HepG2 (cell line): ENCODE measurements around the gene NFKBIA. TPM values are rescaled to one million over a fixed set of nuclear protein-coding genes. Genes with fewer than 3 reads are reported as not detected.

ENCODE experiments used
- ARHGAP35 ChIP-seq: sonication (generic); formaldehyde crosslinking; IDR thresholded peaks from 2 replicates; pipeline ENCODE4 v1.9.0; 2022; ENCODE audit warnings: mild to moderate bottlenecking, inconsistent platforms, moderate library complexity, missing genetic modification reagents, borderline replicate concordance
- ASH2L ChIP-seq: fragments of 300-600, 200-600 bp; sonication (generic); IDR thresholded peaks from 2 replicates; pipeline ENCODE4 v1.7.0; 2017; ENCODE audit warnings: low read depth, mild to moderate bottlenecking, moderate library complexity, mixed read lengths, low read length; ENCODE audit not compliant: insufficient read length
- BCL6 ChIP-seq: IDR thresholded peaks from 2 replicates; pipeline ENCODE4 v1.6.1; 2016; ENCODE audit warnings: missing genetic modification reagents, missing compliant biosample characterization
- CENPX ChIP-seq: sonication (generic); formaldehyde crosslinking; IDR thresholded peaks from 2 replicates; pipeline ENCODE4 v1.9.0; 2021; ENCODE audit warnings: mild to moderate bottlenecking, missing genetic modification reagents, moderate library complexity
- EZH2 ChIP-seq: conservative IDR thresholded peaks from 2 replicates; pipeline ENCODE4 v1.6.1; 2012; ENCODE audit warnings: mild to moderate bottlenecking, low read depth, low read length, moderate library complexity
- FIP1L1 ChIP-seq: fragments of 200-400 bp; formaldehyde crosslinking; IDR thresholded peaks from 2 replicates; pipeline ENCODE4 v1.6.1; 2018; ENCODE audit warnings: low read depth, mild to moderate bottlenecking, low read length, moderate library complexity, borderline replicate concordance; ENCODE audit not compliant: insufficient read depth
- KMT2B ChIP-seq: IDR thresholded peaks from 2 replicates; pipeline ENCODE4 v1.6.1; 2016; ENCODE audit warnings: missing genetic modification reagents, missing compliant biosample characterization
- NFIB ChIP-seq: sonication (generic); formaldehyde crosslinking; IDR thresholded peaks from 2 replicates; pipeline ENCODE4 v1.9.0; 2021; ENCODE audit warnings: missing genetic modification reagents, mild to moderate bottlenecking, borderline replicate concordance
- NFYC ChIP-seq: IDR thresholded peaks from 2 replicates; pipeline ENCODE4 v1.6.1; 2016; ENCODE audit warnings: missing genetic modification reagents, missing compliant biosample characterization
- RAD51 ChIP-seq: fragments of 450-650 bp; IDR thresholded peaks from 2 replicates; pipeline ENCODE4 v1.6.1; 2016; ENCODE audit warnings: borderline replicate concordance
- SMARCE1 ChIP-seq: fragments of 450-650 bp; IDR thresholded peaks from 2 replicates; pipeline ENCODE4 v1.6.1; 2017; ENCODE audit warnings: borderline replicate concordance
- SMC3 ChIP-seq: IDR thresholded peaks from 2 replicates; pipeline ENCODE4 v1.6.1; 2011; ENCODE audit warnings: low read length, improper control_type of control experiment
- ZBTB38 ChIP-seq: sonication (generic); formaldehyde crosslinking; IDR thresholded peaks from 2 replicates; pipeline ENCODE4 v1.5.1; 2020; ENCODE audit warnings: mild to moderate bottlenecking, missing genetic modification reagents
- ZMYM3 ChIP-seq: sonication (generic); formaldehyde crosslinking; IDR thresholded peaks from 2 replicates; pipeline ENCODE4 v1.5.1; 2020; ENCODE audit warnings: mild to moderate bottlenecking, missing genetic modification reagents
- ZNF124 ChIP-seq: sonication (generic); formaldehyde crosslinking; IDR thresholded peaks from 2 replicates; pipeline ENCODE4 v1.4.0; 2020; ENCODE audit warnings: missing genetic modification reagents
- ZNF543 ChIP-seq: sonication (generic); formaldehyde crosslinking; IDR thresholded peaks from 2 replicates; pipeline ENCODE4 v1.4.0; 2020; ENCODE audit warnings: mild to moderate bottlenecking, missing genetic modification reagents
- ZNF572 ChIP-seq: sonication (generic); formaldehyde crosslinking; IDR thresholded peaks from 2 replicates; pipeline ENCODE4 v1.5.1; 2020; ENCODE audit warnings: mild to moderate bottlenecking, missing genetic modification reagents
- ZNF724P ChIP-seq: sonication (generic); formaldehyde crosslinking; IDR thresholded peaks from 2 replicates; pipeline ENCODE4 v1.8.0; 2022; ENCODE audit warnings: missing genetic modification reagents, borderline replicate concordance
- polyA plus RNA-seq, 8 experiments: library from polyadenylated mRNA; depleted of rRNA in 3 of 8; stranded (reverse) in 7 of 8; unstranded in 1 of 8; fragments of >200 nt; fragmentation: Illumina TruSeq in 4 of 8; extraction: Trizol in 4 of 8; gene quantifications; 2 replicates each; pipeline versions ENCODE4 v1.2.1 to v1.2.3, GENCODE V29; 2011 to 2016; ENCODE audit warnings: low read depth in 4 of 8, missing spikeins in 1 of 8, mixed read lengths in 1 of 8; ENCODE audit not compliant: insufficient read depth in 1 of 8
- total RNA-seq, 5 experiments: library from RNA; depleted of rRNA; stranded (reverse); fragments of >200 nt; fragmentation: Illumina TruSeq; extraction: Trizol; gene quantifications; 2 replicates each; pipeline ENCODE4 v1.2.3, GENCODE V29; 2016; ENCODE audit warnings: low read depth in 1 of 5
- TF ChIP-seq, protein P1 (sequence below): sonication (generic); formaldehyde crosslinking; IDR thresholded peaks from 2 replicates; pipeline ENCODE4 v1.5.0; 2020; ENCODE audit warnings: mild to moderate bottlenecking, missing genetic modification reagents
- TF ChIP-seq, protein P2 (sequence below): IDR thresholded peaks from 2 replicates; pipeline ENCODE4 v1.6.1; 2018; ENCODE audit warnings: missing genetic modification reagents, mild to moderate bottlenecking, missing compliant biosample characterization
- TF ChIP-seq, protein P3 (sequence below): sonication (generic); formaldehyde crosslinking; IDR thresholded peaks from 2 replicates; pipeline ENCODE4 v1.4.0; 2020; ENCODE audit warnings: missing genetic modification reagents
- TF ChIP-seq, protein P4 (sequence below), 2 experiments: sonication (generic) in 1 of 2; formaldehyde crosslinking in 1 of 2; IDR thresholded peaks; 2 replicates each; pipeline versions ENCODE4 v1.4.0 to v1.6.1; 2016 to 2020; ENCODE audit warnings: borderline replicate concordance in 1 of 2, low read depth in 1 of 2, mild to moderate bottlenecking in 1 of 2, missing genetic modification reagents in 1 of 2

NFKBIA gene
- total and polyA plus RNA-seq, 2 of the 13 experiments (the other 11 are each of a cell fraction or from before 2014, with no cell fraction given): 197 to 319 TPM

DNA sequence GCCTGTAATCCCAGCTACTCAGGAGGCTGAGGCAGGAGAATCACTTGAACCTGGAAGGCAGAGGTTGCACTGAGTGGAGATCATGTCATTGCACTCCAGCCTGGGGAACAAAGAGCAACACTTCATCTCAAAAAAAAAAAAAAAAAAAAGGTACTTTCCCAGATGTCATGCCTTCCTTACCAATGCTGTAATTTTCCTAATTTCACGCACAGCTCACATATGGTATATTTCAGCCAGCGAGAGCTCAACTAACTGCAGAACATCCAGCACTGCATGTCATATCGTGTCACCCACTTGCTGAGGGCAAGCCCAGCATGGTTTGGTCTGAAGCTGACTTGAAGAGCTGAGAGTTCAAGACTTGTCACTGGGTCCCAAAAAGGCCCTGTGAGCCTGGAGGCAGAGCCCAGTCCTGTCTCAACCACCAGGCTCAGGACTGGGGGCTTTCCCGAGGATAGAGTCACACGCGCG, 29.0 kb downstream of the NFKBIA start (continued):
- TF ChIP-seq ASH2L (no peak), RAD51 (no peak), NFYC (CRISPR knock-in tag) (no peak), SMC3 (no peak), ZNF124 (CRISPR knock-in tag) (no peak), EZH2 (no peak), ZNF543 (CRISPR knock-in tag) (no peak), ZNF724P (CRISPR knock-in tag) (no peak), ZNF572 (CRISPR knock-in tag) (no peak), SMARCE1 (no peak), ARHGAP35 (CRISPR knock-in tag) (peak; percentile 65; the same call in 1 of the 2 replicates), CENPX (CRISPR knock-in tag) (no peak), KMT2B (CRISPR knock-in tag) (no peak), ZBTB38 (CRISPR knock-in tag) (0 out of 2 replicates have a peak, but pooled peaks have one; percentile 36), FIP1L1 (no peak), ZMYM3 (peak; percentile 75; the same call in 1 of the 2 replicates), BCL6 (CRISPR knock-in tag) (no peak), NFIB (no peak)
- TF ChIP-seq, protein P1, sequence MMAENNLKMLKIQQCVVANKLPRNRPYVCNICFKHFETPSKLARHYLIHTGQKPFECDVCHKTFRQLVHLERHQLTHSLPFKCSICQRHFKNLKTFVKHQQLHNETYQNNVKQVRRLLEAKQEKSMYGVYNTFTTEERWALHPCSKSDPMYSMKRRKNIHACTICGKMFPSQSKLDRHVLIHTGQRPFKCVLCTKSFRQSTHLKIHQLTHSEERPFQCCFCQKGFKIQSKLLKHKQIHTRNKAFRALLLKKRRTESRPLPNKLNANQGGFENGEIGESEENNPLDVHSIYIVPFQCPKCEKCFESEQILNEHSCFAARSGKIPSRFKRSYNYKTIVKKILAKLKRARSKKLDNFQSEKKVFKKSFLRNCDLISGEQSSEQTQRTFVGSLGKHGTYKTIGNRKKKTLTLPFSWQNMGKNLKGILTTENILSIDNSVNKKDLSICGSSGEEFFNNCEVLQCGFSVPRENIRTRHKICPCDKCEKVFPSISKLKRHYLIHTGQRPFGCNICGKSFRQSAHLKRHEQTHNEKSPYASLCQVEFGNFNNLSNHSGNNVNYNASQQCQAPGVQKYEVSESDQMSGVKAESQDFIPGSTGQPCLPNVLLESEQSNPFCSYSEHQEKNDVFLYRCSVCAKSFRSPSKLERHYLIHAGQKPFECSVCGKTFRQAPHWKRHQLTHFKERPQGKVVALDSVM (CRISPR knock-in tag): peak; percentile 75
- TF ChIP-seq, protein P2, sequence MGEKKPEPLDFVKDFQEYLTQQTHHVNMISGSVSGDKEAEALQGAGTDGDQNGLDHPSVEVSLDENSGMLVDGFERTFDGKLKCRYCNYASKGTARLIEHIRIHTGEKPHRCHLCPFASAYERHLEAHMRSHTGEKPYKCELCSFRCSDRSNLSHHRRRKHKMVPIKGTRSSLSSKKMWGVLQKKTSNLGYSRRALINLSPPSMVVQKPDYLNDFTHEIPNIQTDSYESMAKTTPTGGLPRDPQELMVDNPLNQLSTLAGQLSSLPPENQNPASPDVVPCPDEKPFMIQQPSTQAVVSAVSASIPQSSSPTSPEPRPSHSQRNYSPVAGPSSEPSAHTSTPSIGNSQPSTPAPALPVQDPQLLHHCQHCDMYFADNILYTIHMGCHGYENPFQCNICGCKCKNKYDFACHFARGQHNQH (CRISPR knock-in tag): no peak
- TF ChIP-seq, protein P3, sequence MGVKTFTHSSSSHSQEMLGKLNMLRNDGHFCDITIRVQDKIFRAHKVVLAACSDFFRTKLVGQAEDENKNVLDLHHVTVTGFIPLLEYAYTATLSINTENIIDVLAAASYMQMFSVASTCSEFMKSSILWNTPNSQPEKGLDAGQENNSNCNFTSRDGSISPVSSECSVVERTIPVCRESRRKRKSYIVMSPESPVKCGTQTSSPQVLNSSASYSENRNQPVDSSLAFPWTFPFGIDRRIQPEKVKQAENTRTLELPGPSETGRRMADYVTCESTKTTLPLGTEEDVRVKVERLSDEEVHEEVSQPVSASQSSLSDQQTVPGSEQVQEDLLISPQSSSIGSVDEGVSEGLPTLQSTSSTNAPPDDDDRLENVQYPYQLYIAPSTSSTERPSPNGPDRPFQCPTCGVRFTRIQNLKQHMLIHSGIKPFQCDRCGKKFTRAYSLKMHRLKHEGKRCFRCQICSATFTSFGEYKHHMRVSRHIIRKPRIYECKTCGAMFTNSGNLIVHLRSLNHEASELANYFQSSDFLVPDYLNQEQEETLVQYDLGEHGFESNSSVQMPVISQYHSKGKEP (CRISPR knock-in tag): no peak
- TF ChIP-seq, protein P4, sequence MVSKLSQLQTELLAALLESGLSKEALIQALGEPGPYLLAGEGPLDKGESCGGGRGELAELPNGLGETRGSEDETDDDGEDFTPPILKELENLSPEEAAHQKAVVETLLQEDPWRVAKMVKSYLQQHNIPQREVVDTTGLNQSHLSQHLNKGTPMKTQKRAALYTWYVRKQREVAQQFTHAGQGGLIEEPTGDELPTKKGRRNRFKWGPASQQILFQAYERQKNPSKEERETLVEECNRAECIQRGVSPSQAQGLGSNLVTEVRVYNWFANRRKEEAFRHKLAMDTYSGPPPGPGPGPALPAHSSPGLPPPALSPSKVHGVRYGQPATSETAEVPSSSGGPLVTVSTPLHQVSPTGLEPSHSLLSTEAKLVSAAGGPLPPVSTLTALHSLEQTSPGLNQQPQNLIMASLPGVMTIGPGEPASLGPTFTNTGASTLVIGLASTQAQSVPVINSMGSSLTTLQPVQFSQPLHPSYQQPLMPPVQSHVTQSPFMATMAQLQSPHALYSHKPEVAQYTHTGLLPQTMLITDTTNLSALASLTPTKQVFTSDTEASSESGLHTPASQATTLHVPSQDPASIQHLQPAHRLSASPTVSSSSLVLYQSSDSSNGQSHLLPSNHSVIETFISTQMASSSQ (IDR thresholded peaks at IDR 0.05; ENCODE audit: low read depth): no peak
- TF ChIP-seq, protein P4 (CRISPR knock-in tag; IDR thresholded peaks at IDR 0.05; ENCODE audit: borderline replicate concordance): no peak
